Body of pancreas (tissue), 4 donors: Measurements from ENCODE around the gene SLIRP.

Experiments used
- POLR2A ChIP-seq, 3 donors: fragments of 450-650 bp; IDR thresholded peaks; one replicate each; pipeline ENCODE4 v1.6.1; 2016; ENCODE audit warnings: antibody characterized with exemption in 3 of 3, mild to moderate bottlenecking in 2 of 3
- TF ChIP-seq, protein P1 (sequence below), 7 experiments: fragments of 450-650 bp in 4 of 7; fragments of 200-600 bp in 3 of 7; sonication (generic) in 3 of 7; IDR thresholded peaks; one replicate each; pipeline ENCODE4 v1.5.1; 2016 to 2019; ENCODE audit warnings: antibody characterized with exemption in 7 of 7

DNA sequence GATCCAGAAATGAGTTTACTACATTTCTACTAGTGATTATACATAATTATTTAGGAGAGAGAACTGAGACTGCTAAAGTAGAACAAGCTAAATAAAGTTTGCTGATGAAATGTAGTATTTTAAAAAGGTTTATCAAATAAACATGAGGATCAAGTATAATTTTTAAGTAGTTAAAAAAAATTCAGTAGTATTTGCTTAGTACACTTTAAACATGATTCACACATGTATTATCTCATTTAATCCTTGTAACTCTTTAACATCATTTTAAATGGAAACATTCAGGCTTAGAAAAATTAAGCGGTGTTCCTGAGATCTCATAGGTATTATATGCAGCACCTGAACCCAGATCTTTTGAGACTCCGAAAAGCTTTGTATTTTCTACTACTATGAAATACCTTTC, 44.4 kb downstream of the SLIRP start:
- TF ChIP-seq, protein P1, sequence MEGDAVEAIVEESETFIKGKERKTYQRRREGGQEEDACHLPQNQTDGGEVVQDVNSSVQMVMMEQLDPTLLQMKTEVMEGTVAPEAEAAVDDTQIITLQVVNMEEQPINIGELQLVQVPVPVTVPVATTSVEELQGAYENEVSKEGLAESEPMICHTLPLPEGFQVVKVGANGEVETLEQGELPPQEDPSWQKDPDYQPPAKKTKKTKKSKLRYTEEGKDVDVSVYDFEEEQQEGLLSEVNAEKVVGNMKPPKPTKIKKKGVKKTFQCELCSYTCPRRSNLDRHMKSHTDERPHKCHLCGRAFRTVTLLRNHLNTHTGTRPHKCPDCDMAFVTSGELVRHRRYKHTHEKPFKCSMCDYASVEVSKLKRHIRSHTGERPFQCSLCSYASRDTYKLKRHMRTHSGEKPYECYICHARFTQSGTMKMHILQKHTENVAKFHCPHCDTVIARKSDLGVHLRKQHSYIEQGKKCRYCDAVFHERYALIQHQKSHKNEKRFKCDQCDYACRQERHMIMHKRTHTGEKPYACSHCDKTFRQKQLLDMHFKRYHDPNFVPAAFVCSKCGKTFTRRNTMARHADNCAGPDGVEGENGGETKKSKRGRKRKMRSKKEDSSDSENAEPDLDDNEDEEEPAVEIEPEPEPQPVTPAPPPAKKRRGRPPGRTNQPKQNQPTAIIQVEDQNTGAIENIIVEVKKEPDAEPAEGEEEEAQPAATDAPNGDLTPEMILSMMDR (IDR thresholded peaks at IDR 0.05) = no peak
- no peak for TF ChIP-seq POLR2A (IDR thresholded peaks at IDR 0.05)
